GM12878 (cell line): ENCODE results near the gene TRIM26. TPM values are rescaled to one million over a fixed set of nuclear protein-coding genes. Genes with fewer than 3 reads are reported as not detected.

ENCODE experiments used
- BACH1 ChIP-seq: fragments of 450-650 bp; IDR thresholded peaks from 2 replicates; pipeline ENCODE4 v1.6.1; 2017; ENCODE audit warnings: mild to moderate bottlenecking, borderline replicate concordance
- BHLHE40 ChIP-seq, 2 experiments: fragments of 450-650 bp in 1 of 2; IDR thresholded peaks; 2 replicates each; pipeline ENCODE4 v1.6.1; 2011 to 2017; ENCODE audit warnings: low read depth in 2 of 2, borderline replicate concordance in 1 of 2, improper control_type of control experiment in 1 of 2, low read length in 1 of 2, mild to moderate bottlenecking in 1 of 2
- CBFB ChIP-seq: IDR thresholded peaks from 2 replicates; pipeline ENCODE4 v1.6.1; 2016; ENCODE audit warnings: antibody characterized with exemption, low read depth
- EED ChIP-seq: sonication (generic); IDR thresholded peaks from 2 replicates; pipeline ENCODE4 v1.6.1; 2016; ENCODE audit warnings: antibody characterized with exemption, low read depth
- EGR1 ChIP-seq, 2 experiments: IDR thresholded peaks; 1 replicate in 1 of 2; 2 replicates in 1 of 2; pipeline ENCODE4 v1.6.1; 2011 to 2012; ENCODE audit warnings: low read depth in 2 of 2, low read length in 2 of 2, borderline replicate concordance in 1 of 2, mild to moderate bottlenecking in 1 of 2, moderate library complexity in 1 of 2
- GATAD2B ChIP-seq: fragments of 450-650 bp; conservative IDR thresholded peaks from 2 replicates; pipeline ENCODE4 v1.6.1; 2017; ENCODE audit warnings: low read depth, mild to moderate bottlenecking, moderate library complexity
- HDAC6 ChIP-seq: fragments of 200-600 bp; sonication (generic); IDR thresholded peaks from one replicate; pipeline ENCODE4 v1.8.0; 2017; ENCODE audit warnings: antibody characterized with exemption; ENCODE audit not compliant: unreplicated experiment
- IKZF2 ChIP-seq, 2 experiments: fragments of 450-650 bp; IDR thresholded peaks; 2 replicates each; pipeline ENCODE4 v1.6.1; 2017; ENCODE audit warnings: mild to moderate bottlenecking in 2 of 2, moderate library complexity in 2 of 2
- KAT2A ChIP-seq: conservative IDR thresholded peaks from 2 replicates; pipeline ENCODE4 v1.6.1; 2011; ENCODE audit warnings: low read depth, low read length; ENCODE audit not compliant: control insufficient read depth
- LARP7 ChIP-seq: fragments of 450-650 bp; IDR thresholded peaks from 2 replicates; pipeline ENCODE4 v1.6.1; 2017; ENCODE audit warnings: mild to moderate bottlenecking
- MXI1 ChIP-seq: fragments of 150-350 bp; IDR thresholded peaks from 2 replicates; pipeline ENCODE4 v1.6.1; 2011; ENCODE audit warnings: low read depth, mild to moderate bottlenecking, inconsistent platforms, low read length, improper control_type of control experiment
- NKRF ChIP-seq: fragments of 450-650 bp; conservative IDR thresholded peaks from 2 replicates; pipeline ENCODE4 v1.6.1; 2017; ENCODE audit warnings: mild to moderate bottlenecking, moderate library complexity
- NR2F1 ChIP-seq: fragments of 450-650 bp; conservative IDR thresholded peaks from 2 replicates; pipeline ENCODE4 v1.6.1; 2017; ENCODE audit warnings: mild to moderate bottlenecking
- PML ChIP-seq: IDR thresholded peaks from 2 replicates; pipeline ENCODE4 v1.6.1; 2012; ENCODE audit warnings: low read length, inconsistent platforms
- POLR2A ChIP-seq: IDR thresholded peaks from 2 replicates; pipeline ENCODE4 v1.6.1; 2011; ENCODE audit warnings: low read depth, mild to moderate bottlenecking, low read length
- POU2F2 ChIP-seq: IDR thresholded peaks from 3 replicates; pipeline ENCODE4 v1.6.1; 2011; ENCODE audit warnings: low read depth, mild to moderate bottlenecking, low read length, borderline replicate concordance
- RUNX3 ChIP-seq: IDR thresholded peaks from 2 replicates; pipeline ENCODE4 v1.6.1; 2012; ENCODE audit warnings: low read length, inconsistent platforms
- SP1 ChIP-seq: IDR thresholded peaks from one replicate; pipeline ENCODE4 v1.6.1; 2011; ENCODE audit warnings: low read depth, low read length
- TBL1XR1 ChIP-seq: IDR thresholded peaks from 2 replicates; pipeline ENCODE4 v1.6.1; 2012; ENCODE audit warnings: low read depth, low read length, improper control_type of control experiment
- TCF12 ChIP-seq: IDR thresholded peaks from 2 replicates; pipeline ENCODE4 v1.6.1; 2011; ENCODE audit warnings: low read depth, mild to moderate bottlenecking, low read length
- YY1 ChIP-seq: IDR thresholded peaks from 2 replicates; pipeline ENCODE4 v1.6.1; 2011; ENCODE audit warnings: low read depth, mild to moderate bottlenecking, low read length
- ZBED1 ChIP-seq: IDR thresholded peaks from 2 replicates; pipeline ENCODE4 v1.6.1; 2016; ENCODE audit warnings: borderline replicate concordance
- ZBTB33 ChIP-seq: fragments of 450-650 bp; IDR thresholded peaks from 2 replicates; pipeline ENCODE4 v1.6.1; 2017; ENCODE audit warnings: mild to moderate bottlenecking
- ZNF207 ChIP-seq: fragments of 450-650 bp; IDR thresholded peaks from 2 replicates; pipeline ENCODE4 v1.6.1; 2014; ENCODE audit warnings: antibody characterized with exemption, mild to moderate bottlenecking, borderline replicate concordance
- ZNF217 ChIP-seq: fragments of 450-650 bp; IDR thresholded peaks from 2 replicates; pipeline ENCODE4 v1.6.1; 2017; ENCODE audit warnings: antibody characterized with exemption, mild to moderate bottlenecking
- polyA plus RNA-seq, 11 experiments: library from polyadenylated mRNA; depleted of rRNA in 4 of 11; unstranded in 6 of 11; stranded (reverse) in 5 of 11; fragments of >200 nt; fragmentation: Nextera tagmentation in 4 of 11; fragmentation: Illumina TruSeq in 1 of 11; extraction: Ambion mirVana in 4 of 11; extraction: Trizol in 1 of 11; gene quantifications; 1 replicate in 1 of 11; 2 replicates in 10 of 11; pipeline versions ENCODE4 v1.2.1 to v1.2.3, GENCODE V29; 2011 to 2016; ENCODE audit warnings: inconsistent platforms in 2 of 11, missing spikeins in 2 of 11, low read depth in 1 of 11
- total RNA-seq, 4 experiments: library from RNA; depleted of rRNA in 3 of 4; stranded (reverse); fragments of >200 nt in 3 of 4; fragmentation: Illumina TruSeq in 1 of 4; extraction: Trizol in 1 of 4; gene quantifications; 2 replicates each; pipeline versions ENCODE4 v1.2.1 to v1.2.3, GENCODE V29; 2013 to 2021

The TRIM26 gene
- total and polyA plus RNA-seq, 10 of the 15 experiments (the other 5 are each of a cell fraction or from before 2014, with no cell fraction given), result 13.1 to 79.6 (median 63.6) TPM

- TF ChIP-seq ZBTB33 (no peak), POLR2A (peak; percentile 94), ZNF207 (0 out of 2 replicates have a peak, but pooled peaks have one; percentile 29), LARP7 (peak; percentile 34; the same call in 1 of the 2 replicates), GATAD2B (peak; percentile 81), BACH1 (peak; percentile 88), KAT2A (no peak), EED (peak; percentile 72; the same call in 1 of the 2 replicates), MXI1 (peak; percentile 77), IKZF2 (IDR thresholded peaks at IDR 0.05) (peak; percentile 61 to 69; a peak in 2 of 4 replicates), HDAC6 (no peak), POU2F2 (peak; percentile 76; the same call in 2 of the 3 replicates), SP1 (no peak), BHLHE40 (IDR thresholded peaks at IDR 0.05; ENCODE audit: borderline replicate concordance in 1 of 2, low read depth in 2 of 2, low read length in 1 of 2) (peak in 1 of 2 experiments; percentile 82; a peak in 2 of 4 replicates), TCF12 (peak; percentile 18; the same call in 1 of the 2 replicates), ZNF217 (0 out of 2 replicates have a peak, but pooled peaks have one; percentile 84), CBFB (no peak), NR2F1 (peak; percentile 72), EGR1 (IDR thresholded peaks at IDR 0.05; ENCODE audit: borderline replicate concordance in 1 of 2, low read depth in 2 of 2, low read length in 2 of 2) (peak in 1 of 2 experiments; percentile 50; a peak in 1 of 3 replicates), RUNX3 (peak; percentile 72), ZBED1 (no peak), NKRF (peak; percentile 78; the same call in 1 of the 2 replicates), YY1 (peak; percentile 62), TBL1XR1 (0 out of 2 replicates have a peak, but pooled peaks have one; percentile 43), PML (peak; percentile 43; the same call in 1 of the 2 replicates)
These were observed 901 bp upstream of the TRIM26 start (continued) for GRCh38 chr6:30213957-30214656.
